Measurements from ENCODE around the gene WDR43. TPM values are rescaled to one million over a fixed set of nuclear protein-coding genes. Genes with fewer than 3 reads are reported as not detected.

Gene WDR43
- total RNA-seq, 1 experiment from 2014 or later: 112 TPM

GRCh38 chr2:28949190-28949589, 54.7 kb downstream of the WDR43 start:
- Mint-ChIP-seq H3K27me3 (ENCODE audit: low read depth) (0 out of 2 replicates have a peak, but pooled peaks cover 2% of the 10 kb centered on the region), H3K36me3 (peaks cover 56% of the 10 kb centered on the region), H3K27ac (no peak overlapping the region), H3K4me3 (no peak overlapping the region), H3K9me3 (peaks cover 40% of the 10 kb centered on the region), H3K4me1 (peaks cover 20% of the 10 kb centered on the region)
- TF ChIP-seq, protein P1, sequence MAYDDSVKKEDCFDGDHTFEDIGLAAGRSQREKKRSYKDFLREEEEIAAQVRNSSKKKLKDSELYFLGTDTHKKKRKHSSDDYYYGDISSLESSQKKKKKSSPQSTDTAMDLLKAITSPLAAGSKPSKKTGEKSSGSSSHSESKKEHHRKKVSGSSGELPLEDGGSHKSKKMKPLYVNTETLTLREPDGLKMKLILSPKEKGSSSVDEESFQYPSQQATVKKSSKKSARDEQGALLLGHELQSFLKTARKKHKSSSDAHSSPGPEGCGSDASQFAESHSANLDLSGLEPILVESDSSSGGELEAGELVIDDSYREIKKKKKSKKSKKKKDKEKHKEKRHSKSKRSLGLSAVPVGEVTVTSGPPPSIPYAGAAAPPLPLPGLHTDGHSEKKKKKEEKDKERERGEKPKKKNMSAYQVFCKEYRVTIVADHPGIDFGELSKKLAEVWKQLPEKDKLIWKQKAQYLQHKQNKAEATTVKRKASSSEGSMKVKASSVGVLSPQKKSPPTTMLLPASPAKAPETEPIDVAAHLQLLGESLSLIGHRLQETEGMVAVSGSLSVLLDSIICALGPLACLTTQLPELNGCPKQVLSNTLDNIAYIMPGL (CRISPR knock-in tag; IDR thresholded peaks at IDR 0.05): no peak
- TF ChIP-seq GRHL2 (CRISPR knock-in tag; IDR thresholded peaks at IDR 0.05; ENCODE audit: insufficient replicate concordance, severe bottlenecking) (no peak), ATF3 (CRISPR knock-in tag; conservative IDR thresholded peaks at IDR 0.05) (no peak), HMGA2 (CRISPR knock-in tag; IDR thresholded peaks at IDR 0.05) (no peak), ZNF671 (CRISPR knock-in tag; IDR thresholded peaks at IDR 0.05) (no peak), ZNF219 (CRISPR knock-in tag; IDR thresholded peaks at IDR 0.05; ENCODE audit: borderline replicate concordance) (no peak), CREB1 (CRISPR knock-in tag; IDR thresholded peaks at IDR 0.05) (no peak), NR2C2 (CRISPR knock-in tag; IDR thresholded peaks at IDR 0.05) (no peak), RORB (CRISPR knock-in tag; IDR thresholded peaks at IDR 0.05) (no peak), ZNF232 (CRISPR knock-in tag; IDR thresholded peaks at IDR 0.05) (no peak), JUN (CRISPR knock-in tag; IDR thresholded peaks at IDR 0.05) (no peak), FOXP4 (CRISPR knock-in tag; IDR thresholded peaks at IDR 0.05) (no peak), TEAD1 (CRISPR knock-in tag; IDR thresholded peaks at IDR 0.05) (no peak), ETV6 (CRISPR knock-in tag; IDR thresholded peaks at IDR 0.05) (no peak), ATF2 (CRISPR knock-in tag; IDR thresholded peaks at IDR 0.05; ENCODE audit: borderline replicate concordance, low read depth) (no peak)
- TF ChIP-seq, protein P2, sequence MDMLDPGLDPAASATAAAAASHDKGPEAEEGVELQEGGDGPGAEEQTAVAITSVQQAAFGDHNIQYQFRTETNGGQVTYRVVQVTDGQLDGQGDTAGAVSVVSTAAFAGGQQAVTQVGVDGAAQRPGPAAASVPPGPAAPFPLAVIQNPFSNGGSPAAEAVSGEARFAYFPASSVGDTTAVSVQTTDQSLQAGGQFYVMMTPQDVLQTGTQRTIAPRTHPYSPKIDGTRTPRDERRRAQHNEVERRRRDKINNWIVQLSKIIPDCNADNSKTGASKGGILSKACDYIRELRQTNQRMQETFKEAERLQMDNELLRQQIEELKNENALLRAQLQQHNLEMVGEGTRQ (CRISPR knock-in tag; IDR thresholded peaks at IDR 0.05): no peak
- TF ChIP-seq, protein P3, sequence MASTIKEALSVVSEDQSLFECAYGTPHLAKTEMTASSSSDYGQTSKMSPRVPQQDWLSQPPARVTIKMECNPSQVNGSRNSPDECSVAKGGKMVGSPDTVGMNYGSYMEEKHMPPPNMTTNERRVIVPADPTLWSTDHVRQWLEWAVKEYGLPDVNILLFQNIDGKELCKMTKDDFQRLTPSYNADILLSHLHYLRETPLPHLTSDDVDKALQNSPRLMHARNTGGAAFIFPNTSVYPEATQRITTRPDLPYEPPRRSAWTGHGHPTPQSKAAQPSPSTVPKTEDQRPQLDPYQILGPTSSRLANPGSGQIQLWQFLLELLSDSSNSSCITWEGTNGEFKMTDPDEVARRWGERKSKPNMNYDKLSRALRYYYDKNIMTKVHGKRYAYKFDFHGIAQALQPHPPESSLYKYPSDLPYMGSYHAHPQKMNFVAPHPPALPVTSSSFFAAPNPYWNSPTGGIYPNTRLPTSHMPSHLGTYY (CRISPR knock-in tag; IDR thresholded peaks at IDR 0.05): no peak
- TF ChIP-seq, protein P4, sequence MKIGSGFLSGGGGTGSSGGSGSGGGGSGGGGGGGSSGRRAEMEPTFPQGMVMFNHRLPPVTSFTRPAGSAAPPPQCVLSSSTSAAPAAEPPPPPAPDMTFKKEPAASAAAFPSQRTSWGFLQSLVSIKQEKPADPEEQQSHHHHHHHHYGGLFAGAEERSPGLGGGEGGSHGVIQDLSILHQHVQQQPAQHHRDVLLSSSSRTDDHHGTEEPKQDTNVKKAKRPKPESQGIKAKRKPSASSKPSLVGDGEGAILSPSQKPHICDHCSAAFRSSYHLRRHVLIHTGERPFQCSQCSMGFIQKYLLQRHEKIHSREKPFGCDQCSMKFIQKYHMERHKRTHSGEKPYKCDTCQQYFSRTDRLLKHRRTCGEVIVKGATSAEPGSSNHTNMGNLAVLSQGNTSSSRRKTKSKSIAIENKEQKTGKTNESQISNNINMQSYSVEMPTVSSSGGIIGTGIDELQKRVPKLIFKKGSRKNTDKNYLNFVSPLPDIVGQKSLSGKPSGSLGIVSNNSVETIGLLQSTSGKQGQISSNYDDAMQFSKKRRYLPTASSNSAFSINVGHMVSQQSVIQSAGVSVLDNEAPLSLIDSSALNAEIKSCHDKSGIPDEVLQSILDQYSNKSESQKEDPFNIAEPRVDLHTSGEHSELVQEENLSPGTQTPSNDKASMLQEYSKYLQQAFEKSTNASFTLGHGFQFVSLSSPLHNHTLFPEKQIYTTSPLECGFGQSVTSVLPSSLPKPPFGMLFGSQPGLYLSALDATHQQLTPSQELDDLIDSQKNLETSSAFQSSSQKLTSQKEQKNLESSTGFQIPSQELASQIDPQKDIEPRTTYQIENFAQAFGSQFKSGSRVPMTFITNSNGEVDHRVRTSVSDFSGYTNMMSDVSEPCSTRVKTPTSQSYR (CRISPR knock-in tag; IDR thresholded peaks at IDR 0.05): no peak
- TF ChIP-seq, protein P5, sequence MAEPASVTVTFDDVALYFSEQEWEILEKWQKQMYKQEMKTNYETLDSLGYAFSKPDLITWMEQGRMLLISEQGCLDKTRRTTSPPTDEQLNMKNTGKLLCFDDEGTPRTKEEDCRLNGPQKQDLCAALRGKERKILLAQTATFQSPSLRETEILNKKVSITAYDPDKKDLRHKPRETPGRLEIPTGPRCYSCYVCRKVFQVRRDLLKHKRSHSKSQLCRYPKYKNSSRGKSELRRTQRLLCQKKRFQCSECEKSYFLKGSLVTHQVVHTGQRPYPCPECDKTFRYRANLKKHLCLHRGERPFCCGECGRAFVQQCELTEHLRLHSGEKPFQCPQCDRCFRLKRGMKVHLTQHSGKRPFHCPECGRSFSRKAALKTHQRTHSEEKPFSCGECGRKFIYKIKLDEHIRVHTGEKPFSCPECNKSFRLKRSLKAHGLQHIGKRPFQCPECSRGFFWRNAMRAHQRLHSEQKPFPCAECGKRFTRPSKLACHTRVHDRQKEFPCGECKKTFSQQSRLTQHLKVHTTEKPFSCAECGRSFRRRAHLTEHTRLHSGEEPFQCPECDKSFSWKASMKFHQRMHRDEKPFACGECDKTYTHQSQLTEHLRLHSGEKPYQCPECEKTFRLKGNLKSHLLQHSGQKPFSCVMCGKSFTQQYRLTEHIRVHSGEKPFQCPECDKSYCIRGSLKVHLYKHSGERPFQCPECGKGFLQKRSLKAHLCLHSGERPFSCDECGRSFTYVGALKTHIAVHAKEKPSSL (CRISPR knock-in tag; conservative IDR thresholded peaks at IDR 0.05): no peak
- CTCF ChIA-PET: no interaction called here
- ATAC-seq: no peak
- POLR2A ChIA-PET: no interaction called here
- DNase-seq (ENCODE audit: low spot score): no peak

Measured in WTC11 (cell line).